Measurements from ENCODE around the gene SLIT3.
A peak's percentile ranks its signal among the peaks of the same experiment; 100 is the strongest.

SLIT3 gene

GRCh38 chr5:169003721-169004541 is 297.0 kb downstream of the SLIT3 start:
- FAIRE-seq (no peak), DNase-seq (ENCODE audit: insufficient read length, low spot score) (no peak)

GRCh38 chr5:169002953-169003555 is 297.9 kb downstream of the SLIT3 start:
- TF ChIP-seq CTCF (IDR thresholded peaks at IDR 0.05; ENCODE audit: insufficient read depth, missing control alignments), result no peak
- DNase-seq (ENCODE audit: insufficient read length, low spot score), result no peak
- no peak for FAIRE-seq

More at GRCh38 chr5:169003721-169004541, 297.0 kb downstream of the SLIT3 start:
- TF ChIP-seq CTCF (IDR thresholded peaks at IDR 0.05; ENCODE audit: insufficient read depth, missing control alignments), result peak; percentile 26

- no peak for TF ChIP-seq CTCF (IDR thresholded peaks at IDR 0.05; ENCODE audit: insufficient read depth, missing control alignments)
- no peak for FAIRE-seq
- DNase-seq (ENCODE audit: insufficient read length, low spot score), result no peak
These were observed 299.5 kb downstream of the SLIT3 start for GRCh38 chr5:169001394-169001793.

GRCh38 chr5:168995024-168995423 is 305.9 kb downstream of the SLIT3 start:
- no peak for TF ChIP-seq CTCF (IDR thresholded peaks at IDR 0.05; ENCODE audit: insufficient read depth, missing control alignments)
- no peak for FAIRE-seq
- DNase-seq (ENCODE audit: insufficient read length, low spot score), result no peak

- DNase-seq (ENCODE audit: insufficient read length, low spot score), result no peak
- FAIRE-seq, result no peak
- peak; percentile 49 for TF ChIP-seq CTCF (IDR thresholded peaks at IDR 0.05; ENCODE audit: insufficient read depth, missing control alignments)
These were observed 308.3 kb downstream of the SLIT3 start for GRCh38 chr5:168992687-168993086.

GRCh38 chr5:168992016-168992415 is 308.9 kb downstream of the SLIT3 start:
- FAIRE-seq, result no peak
- no peak for DNase-seq (ENCODE audit: insufficient read length, low spot score)
- TF ChIP-seq CTCF (IDR thresholded peaks at IDR 0.05; ENCODE audit: insufficient read depth, missing control alignments), result no peak

GRCh38 chr5:168991311-168991710 is 309.6 kb downstream of the SLIT3 start:
- no peak for TF ChIP-seq CTCF (IDR thresholded peaks at IDR 0.05; ENCODE audit: insufficient read depth, missing control alignments)
- FAIRE-seq (no peak), DNase-seq (ENCODE audit: insufficient read length, low spot score) (no peak)

All from D721Med (cell line).